ENCODE measurements around the gene ACOX3. TPM values are rescaled to one million over a fixed set of nuclear protein-coding genes. Genes with fewer than 3 reads are reported as not detected.

The ACOX3 gene
- total and polyA plus RNA-seq, 8 donors, result 13.5 to 45.5 (median 32.8) TPM

GRCh38 chr4:8340781-8341241, 99.7 kb downstream of the ACOX3 start:
- DNase-seq, result peak; percentile 25 to 93
- H3K36me3 ChIP-seq, result no peaks in the 10 kb centered on the region
- peaks cover 0 to 2% (median 0%) of the 10 kb centered on the region in 4 donors for H3K9me3 ChIP-seq
- no peak overlapping the region for H3K4me3 ChIP-seq
- peak overlapping the region in 4 of 5 donors; percentile 44 to 74 (median 59) for H3K27ac ChIP-seq
- H3K27me3 ChIP-seq, result no peaks in the 10 kb centered on the region
- intact Hi-C loops (cut with DNase I; ENCODE audit: low total_unique reads), result no loop called here
- peaks cover 7 to 38% (median 18%) of the 10 kb centered on the region in 4 donors for H3K4me1 ChIP-seq
- WGBS, 5 donors, result 51 to 62% (median 55%) methylated on average over 8 of the region's 8 CpGs
- no peak for TF ChIP-seq EP300 (IDR thresholded peaks at IDR 0.05)
- no peak for TF ChIP-seq CTCF (IDR thresholded peaks at IDR 0.05)
- no peak for TF ChIP-seq POLR2A (IDR thresholded peaks at IDR 0.05)
- TF ChIP-seq POLR2AphosphoS5 (IDR thresholded peaks at IDR 0.05), result peak in 1 of 3 donors; percentile 52

DNA sequence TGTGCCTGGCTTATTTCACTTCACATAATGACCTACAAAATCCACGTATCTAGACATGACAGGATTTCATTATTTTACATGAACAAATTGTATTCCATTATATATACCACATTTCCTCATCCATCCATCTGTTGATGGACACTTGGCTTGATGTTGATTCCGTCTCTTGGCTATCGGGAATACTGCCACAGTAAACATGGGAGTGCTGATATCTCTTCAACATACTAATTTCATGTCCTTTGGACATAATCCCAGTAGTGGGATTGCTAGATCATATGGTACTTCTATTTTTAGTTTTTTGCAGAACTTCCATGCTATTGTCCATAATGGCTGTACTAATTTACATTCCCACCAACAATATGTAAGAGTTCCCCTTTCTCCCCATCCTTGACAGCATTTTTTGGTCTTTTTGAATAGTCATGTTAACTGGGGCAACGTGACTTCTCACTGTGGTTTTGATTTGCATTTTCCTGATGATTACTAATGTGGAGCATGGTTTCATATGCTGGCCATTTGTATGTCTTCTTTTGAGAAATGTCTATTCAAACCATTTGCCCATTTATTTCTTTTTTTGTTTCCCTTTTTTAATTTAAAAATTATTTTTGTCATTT, 102.1 kb downstream of the ACOX3 start:
- TF ChIP-seq CTCF (IDR thresholded peaks at IDR 0.05) (no peak), EP300 (IDR thresholded peaks at IDR 0.05) (no peak), POLR2A (IDR thresholded peaks at IDR 0.05) (no peak), POLR2AphosphoS5 (IDR thresholded peaks at IDR 0.05) (no peak)
- intact Hi-C loops (cut with DNase I; ENCODE audit: low total_unique reads), result no loop called here
- no peak overlapping the region for H3K27ac ChIP-seq
- WGBS, 5 donors, result 36 to 60% (median 48%) methylated on average over 4 of the region's 4 CpGs
- peaks cover 0 to 2% (median 0%) of the 10 kb centered on the region in 4 donors for H3K9me3 ChIP-seq
- no peak for DNase-seq
- no peaks in the 10 kb centered on the region for H3K27me3 ChIP-seq
- H3K36me3 ChIP-seq, result no peaks in the 10 kb centered on the region
- no peak overlapping the region for H3K4me3 ChIP-seq
- H3K4me1 ChIP-seq, result peaks cover 7 to 34% (median 16%) of the 10 kb centered on the region in 4 donors

DNA sequence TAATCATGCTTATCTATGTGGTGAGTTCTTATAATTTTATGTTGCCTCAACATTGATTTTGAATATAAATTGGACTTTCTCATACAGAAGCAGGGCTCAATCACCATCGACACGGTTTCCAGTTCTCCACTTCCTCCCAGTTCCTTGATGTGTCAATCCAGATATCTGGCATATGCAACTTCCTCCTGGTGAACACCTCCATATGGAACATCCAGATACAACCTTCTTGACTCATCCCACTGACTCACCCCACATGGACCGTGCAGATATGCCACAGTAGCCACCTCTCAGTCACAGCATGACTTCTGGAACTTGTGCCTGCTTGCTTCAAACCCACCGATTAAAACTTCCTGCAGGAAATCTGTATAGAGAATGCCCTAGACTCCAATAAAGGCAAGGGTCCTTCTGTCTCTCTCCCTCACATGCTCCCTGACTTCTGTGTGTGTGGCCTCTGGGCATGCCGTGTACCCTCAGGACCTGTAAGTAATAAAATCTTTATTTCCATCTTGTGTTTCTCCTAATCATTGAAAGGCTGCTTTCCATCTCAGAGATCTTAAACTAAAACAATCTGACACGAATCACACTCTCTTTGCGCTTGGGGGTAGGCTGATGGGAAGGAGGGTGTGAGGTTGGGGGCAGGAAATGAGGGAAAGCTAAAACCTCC, 104.0 kb downstream of the ACOX3 start:
- Histone ChIP-seq H3K27me3 (no peaks in the 10 kb centered on the region), H3K27ac (no peak overlapping the region), H3K9me3 (peaks cover 0 to 2% (median 0%) of the 10 kb centered on the region in 4 donors), H3K4me1 (peaks cover 5 to 17% (median 12%) of the 10 kb centered on the region in 4 donors), H3K36me3 (no peaks in the 10 kb centered on the region), H3K4me3 (no peak overlapping the region)
- 82 to 90% (median 82%) methylated on average over 7 of the region's 7 CpGs for WGBS, 5 donors
- no peak for TF ChIP-seq EP300 (IDR thresholded peaks at IDR 0.05)
- TF ChIP-seq POLR2A (IDR thresholded peaks at IDR 0.05), result no peak
- no peak for TF ChIP-seq POLR2AphosphoS5 (IDR thresholded peaks at IDR 0.05)
- no peak for TF ChIP-seq CTCF (IDR thresholded peaks at IDR 0.05)
- peak in 1 of 2 donors; percentile 22 for DNase-seq
- intact Hi-C loops (cut with DNase I; ENCODE audit: low total_unique reads), result no loop called here

- 93 to 100% (median 98%) methylated on average over 2 of the region's 2 CpGs for WGBS, 5 donors
- no peak overlapping the region for H3K4me3 ChIP-seq
- H3K36me3 ChIP-seq, result no peaks in the 10 kb centered on the region
- peaks cover 0 to 2% (median 0%) of the 10 kb centered on the region in 4 donors for H3K9me3 ChIP-seq
- TF ChIP-seq CTCF (IDR thresholded peaks at IDR 0.05) (no peak), POLR2A (IDR thresholded peaks at IDR 0.05) (no peak), POLR2AphosphoS5 (IDR thresholded peaks at IDR 0.05) (no peak), EP300 (IDR thresholded peaks at IDR 0.05) (no peak)
- no peaks in the 10 kb centered on the region for H3K27me3 ChIP-seq
- DNase-seq, result no peak
- intact Hi-C loops (cut with DNase I; ENCODE audit: low total_unique reads), result no loop called here
- no peak overlapping the region for H3K27ac ChIP-seq
- H3K4me1 ChIP-seq, result peaks cover 0 to 17% (median 10%) of the 10 kb centered on the region in 4 donors
Observed at GRCh38 chr4:8335848-8336247, 104.7 kb downstream of the ACOX3 start.

Data from stomach (tissue), 9 donors.